Trophoblast cell (in vitro differentiated cells and primary cell): Measurements from ENCODE around the gene MAS1.

Experiments used
- DNase-seq, 2 donors: peaks; one replicate each; pipeline ENCODE4 v3.0.0-alpha.2; 2016
- H2AFZ ChIP-seq: 2 replicates; pipeline ENCODE4 v1.6.1; 2013; ENCODE audit warnings: low read length, moderate library complexity, mild to moderate bottlenecking; ENCODE audit not compliant: insufficient read depth, poor library complexity
- H2AK5ac ChIP-seq: 2 replicates; pipeline ENCODE4 v1.6.1; 2013; ENCODE audit warnings: mild to moderate bottlenecking, low read length
- H2BK120ac ChIP-seq: 2 replicates; pipeline ENCODE4 v1.6.1; 2013; ENCODE audit warnings: low read length, mild to moderate bottlenecking, moderate library complexity; ENCODE audit not compliant: insufficient read depth, poor library complexity
- H2BK12ac ChIP-seq: 2 replicates; pipeline ENCODE4 v1.6.1; 2013; ENCODE audit warnings: mild to moderate bottlenecking, low read length, moderate library complexity
- H2BK5ac ChIP-seq: 2 replicates; pipeline ENCODE4 v1.6.1; 2013; ENCODE audit warnings: low read length, low read depth, moderate library complexity, mild to moderate bottlenecking; ENCODE audit not compliant: poor library complexity
- H3K14ac ChIP-seq: 2 replicates; pipeline ENCODE4 v1.6.1; 2013; ENCODE audit warnings: mild to moderate bottlenecking, low read length
- H3K18ac ChIP-seq: 2 replicates; pipeline ENCODE4 v1.6.1; 2013; ENCODE audit warnings: mild to moderate bottlenecking, low read length
- H3K23ac ChIP-seq: 2 replicates; pipeline ENCODE4 v1.6.1; 2013; ENCODE audit warnings: low read length
- H3K27ac ChIP-seq: 2 replicates; pipeline ENCODE4 v1.5.1; 2013; ENCODE audit warnings: low read depth, mild to moderate bottlenecking, inconsistent platforms, low read length, moderate library complexity
- H3K27me3 ChIP-seq: 2 replicates; pipeline ENCODE4 v1.6.1; 2013; ENCODE audit warnings: inconsistent platforms, mild to moderate bottlenecking, low read length, moderate library complexity; ENCODE audit not compliant: insufficient read depth
- H3K36me3 ChIP-seq, 2 experiments: 1 replicate in 1 of 2; 2 replicates in 1 of 2; pipeline ENCODE4 v1.6.1; 2013; ENCODE audit warnings: low read length in 2 of 2, mild to moderate bottlenecking in 2 of 2, moderate library complexity in 1 of 2; ENCODE audit not compliant: insufficient read depth in 2 of 2, control insufficient read depth in 1 of 2
- H3K4ac ChIP-seq: 2 replicates; pipeline ENCODE4 v1.6.1; 2013; ENCODE audit warnings: low read depth, mild to moderate bottlenecking, low read length, moderate library complexity
- H3K4me1 ChIP-seq, 2 experiments: 1 replicate in 1 of 2; 2 replicates in 1 of 2; pipeline ENCODE4 v1.6.1; 2013; ENCODE audit warnings: low read length in 2 of 2, mild to moderate bottlenecking in 2 of 2, moderate library complexity in 1 of 2; ENCODE audit not compliant: insufficient read depth in 2 of 2, control insufficient read depth in 1 of 2
- H3K4me2 ChIP-seq: 2 replicates; pipeline ENCODE4 v1.6.1; 2013; ENCODE audit warnings: inconsistent platforms, mild to moderate bottlenecking, low read length, moderate library complexity
- H3K4me3 ChIP-seq: 2 replicates; pipeline ENCODE4 v1.5.1; 2013; ENCODE audit warnings: mild to moderate bottlenecking, low read depth, low read length, inconsistent platforms
- H3K79me1 ChIP-seq: one replicate; pipeline ENCODE4 v1.6.1; 2013; ENCODE audit warnings: low read length
- H3K79me2 ChIP-seq: 2 replicates; pipeline ENCODE4 v1.6.1; 2013; ENCODE audit warnings: low read length, mild to moderate bottlenecking; ENCODE audit not compliant: control insufficient read depth, insufficient read depth, poor library complexity
- H3K9ac ChIP-seq: 2 replicates; pipeline ENCODE4 v1.6.1; 2013; ENCODE audit warnings: mild to moderate bottlenecking, low read length
- H3K9me3 ChIP-seq: 2 replicates; pipeline ENCODE4 v1.6.1; 2013; ENCODE audit warnings: low read depth, mild to moderate bottlenecking, control low read depth, inconsistent platforms, low read length; ENCODE audit not compliant: insufficient read depth
- H4K12ac ChIP-seq: 2 replicates; pipeline ENCODE4 v1.6.1; 2013; ENCODE audit warnings: low read depth, mild to moderate bottlenecking, low read length, moderate library complexity
- H4K8ac ChIP-seq: 2 replicates; pipeline ENCODE4 v1.6.1; 2013; ENCODE audit warnings: low read depth, mild to moderate bottlenecking, low read length, moderate library complexity
- H4K91ac ChIP-seq: one replicate; pipeline ENCODE4 v1.6.1; 2013; ENCODE audit warnings: low read depth, mild to moderate bottlenecking, low read length, moderate library complexity
- WGBS: extraction: QIAGEN DNeasy Blood & Tissue Kit; methylation state at CpG from one replicate; pipeline ENCODE4 v1.1.7; 2013; ENCODE audit warnings: missing lambda C conversion rate; ENCODE audit not compliant: insufficient read length, insufficient coverage; ENCODE audit errors: extremely low coverage; 5-methylcytosine and 5-hydroxymethylcytosine counted together

MAS1 gene

GRCh38 chr6:159875194-159875593, 15.6 kb upstream of the MAS1 start:
- Histone ChIP-seq H2AK5ac (no peak overlapping the region), H3K4me3 (no peak overlapping the region), H3K4me1 (no peaks in the 10 kb centered on the region), H3K4me2 (no peak overlapping the region), H3K79me2 (no peaks in the 10 kb centered on the region), H4K8ac (no peak overlapping the region), H3K14ac (no peak overlapping the region), H3K18ac (no peak overlapping the region), H3K9me3 (peaks cover 3% of the 10 kb centered on the region), H3K27me3 (no peaks in the 10 kb centered on the region), H2BK120ac (no peak overlapping the region), H2BK12ac (no peak overlapping the region), H3K9ac (no peak overlapping the region), H4K12ac (no peak overlapping the region), H3K27ac (no peak overlapping the region), H3K23ac (no peak overlapping the region), H2AFZ (no peak overlapping the region), H3K4ac (no peak overlapping the region), H3K36me3 (no peaks in the 10 kb centered on the region), H2BK5ac (no peak overlapping the region), H3K79me1 (no peaks in the 10 kb centered on the region), H4K91ac (no peak overlapping the region)
- no CpG with 5 or more reads among the region's 4 CpGs for WGBS
- no peak for DNase-seq

GRCh38 chr6:159876242-159876641, 14.5 kb upstream of the MAS1 start:
- no peak overlapping the region for H2BK120ac ChIP-seq
- H4K12ac ChIP-seq: no peak overlapping the region
- no peak overlapping the region for H2AFZ ChIP-seq
- no peak overlapping the region for H3K4ac ChIP-seq
- peaks cover 3% of the 10 kb centered on the region for H3K9me3 ChIP-seq
- no peak overlapping the region for H2BK12ac ChIP-seq
- H3K79me2 ChIP-seq: no peaks in the 10 kb centered on the region
- DNase-seq: no peak
- no peak overlapping the region for H3K18ac ChIP-seq
- no peaks in the 10 kb centered on the region for H3K27me3 ChIP-seq
- no peak overlapping the region for H3K23ac ChIP-seq
- no peak overlapping the region for H2AK5ac ChIP-seq
- no peak overlapping the region for H2BK5ac ChIP-seq
- H3K27ac ChIP-seq: no peak overlapping the region
- H4K8ac ChIP-seq: no peak overlapping the region
- H3K9ac ChIP-seq: peak overlapping the region; percentile 24
- no peaks in the 10 kb centered on the region for H3K79me1 ChIP-seq
- no peaks in the 10 kb centered on the region for H3K36me3 ChIP-seq
- no peak overlapping the region for H3K4me2 ChIP-seq
- no peak overlapping the region for H4K91ac ChIP-seq
- no peak overlapping the region for H3K4me3 ChIP-seq
- no peaks in the 10 kb centered on the region for H3K4me1 ChIP-seq
- H3K14ac ChIP-seq: no peak overlapping the region
- WGBS: no CpG with 5 or more reads among the region's 3 CpGs

GRCh38 chr6:159877256-159877808, 13.5 kb upstream of the MAS1 start:
- H4K91ac ChIP-seq: no peak overlapping the region
- no peak overlapping the region for H4K12ac ChIP-seq
- H3K4me2 ChIP-seq: no peak overlapping the region
- no peak overlapping the region for H2AFZ ChIP-seq
- H3K4me3 ChIP-seq: no peak overlapping the region
- no peak overlapping the region for H2BK120ac ChIP-seq
- no peak overlapping the region for H2BK5ac ChIP-seq
- H3K36me3 ChIP-seq: no peaks in the 10 kb centered on the region
- H2AK5ac ChIP-seq: no peak overlapping the region
- no peak overlapping the region for H3K14ac ChIP-seq
- no peaks in the 10 kb centered on the region for H3K4me1 ChIP-seq
- WGBS: no CpG with 5 or more reads among the region's 5 CpGs
- H3K18ac ChIP-seq: no peak overlapping the region
- H4K8ac ChIP-seq: no peak overlapping the region
- H3K9ac ChIP-seq: no peak overlapping the region
- no peak overlapping the region for H2BK12ac ChIP-seq
- H3K79me2 ChIP-seq: no peaks in the 10 kb centered on the region
- H3K9me3 ChIP-seq: peaks cover 3% of the 10 kb centered on the region
- H3K4ac ChIP-seq: no peak overlapping the region
- no peak for DNase-seq
- no peak overlapping the region for H3K27ac ChIP-seq
- H3K79me1 ChIP-seq: no peaks in the 10 kb centered on the region
- no peaks in the 10 kb centered on the region for H3K27me3 ChIP-seq
- no peak overlapping the region for H3K23ac ChIP-seq

- no peaks in the 10 kb centered on the region for H3K27me3 ChIP-seq
- H3K36me3 ChIP-seq: no peaks in the 10 kb centered on the region
- no CpG with 5 or more reads among the region's 8 CpGs for WGBS
- no peak overlapping the region for H3K27ac ChIP-seq
- H3K9ac ChIP-seq: no peak overlapping the region
- no peak overlapping the region for H3K4me3 ChIP-seq
- H4K91ac ChIP-seq: no peak overlapping the region
- H3K18ac ChIP-seq: no peak overlapping the region
- no peaks in the 10 kb centered on the region for H3K79me2 ChIP-seq
- H3K9me3 ChIP-seq: peaks cover 3% of the 10 kb centered on the region
- no peak overlapping the region for H4K12ac ChIP-seq
- H3K4me1 ChIP-seq: no peaks in the 10 kb centered on the region
- H3K4ac ChIP-seq: no peak overlapping the region
- no peak for DNase-seq
- no peaks in the 10 kb centered on the region for H3K79me1 ChIP-seq
- H2BK12ac ChIP-seq: no peak overlapping the region
- no peak overlapping the region for H2BK120ac ChIP-seq
- no peak overlapping the region for H3K14ac ChIP-seq
- no peak overlapping the region for H3K23ac ChIP-seq
- no peak overlapping the region for H2BK5ac ChIP-seq
- H2AFZ ChIP-seq: no peak overlapping the region
- no peak overlapping the region for H3K4me2 ChIP-seq
- H2AK5ac ChIP-seq: no peak overlapping the region
- H4K8ac ChIP-seq: no peak overlapping the region
Measured at GRCh38 chr6:159878341-159878740, 12.4 kb upstream of the MAS1 start.
